Measurements from ENCODE around the gene MCC. TPM values are rescaled to one million over a fixed set of nuclear protein-coding genes. Genes with fewer than 3 reads are reported as not detected.
A peak's percentile ranks its signal among the peaks of the same experiment; 100 is the strongest.

MCC gene
- total RNA-seq, 1 experiment from 2014 or later: 0.41 TPM

GRCh38 chr5:113031557-113031956 is 456.7 kb downstream of the MCC start:
- TSS peak; percentile 22 for BruUV-seq (replicated peaks)
- Histone ChIP-seq H3K36me3 (ENCODE audit: control insufficient read depth, insufficient read depth, low read length) (no peaks in the 10 kb centered on the region; the same call in 1 of the 2 replicates), H3K4me1 (ENCODE audit: control insufficient read depth, insufficient read depth, low read length) (no peaks in the 10 kb centered on the region), H3K27me3 (ENCODE audit: control insufficient read depth, insufficient read depth, low read length) (no peaks in the 10 kb centered on the region), H3K4me3 (ENCODE audit: low read depth in 2 of 2, low read length in 2 of 2) (no peak overlapping the region), H3K9me3 (ENCODE audit: control insufficient read depth, insufficient read depth, low read depth, low read length) (no peaks in the 10 kb centered on the region), H3K27ac (ENCODE audit: low read length) (no peak overlapping the region)
- DNase-seq (ENCODE audit: low read depth, low spot score) (no peak), ATAC-seq (no peak)
- intact Hi-C loops (cut with micrococcal nuclease; ENCODE audit: unreplicated experiment) (no loop called here), in situ Hi-C loops (cut with HindIII; ENCODE audit: low pct_unique_long_range_greater_than_20kb, low sequenced_read_pairs) (no loop called here)
- ChIA-PET POLR2A (no interaction called here), CTCF (interaction anchor here (0.7 kb wide), 1 partner anchor 496 kb away, joined by 11 read pairs; no protein-coding TSS in a partner anchor)
- TF ChIP-seq SIN3A (IDR thresholded peaks at IDR 0.05; ENCODE audit: borderline replicate concordance, insufficient read depth, low read depth, low read length): no peak
- no peak for TF ChIP-seq TCF7L2 (IDR thresholded peaks at IDR 0.05; ENCODE audit: low read depth, low read length)
- TF ChIP-seq CTCF (IDR thresholded peaks at IDR 0.05): no peak
- TF ChIP-seq REST (IDR thresholded peaks at IDR 0.05; ENCODE audit: insufficient read depth in 1 of 2, low read depth in 2 of 2, low read length in 1 of 2): no peak
- TF ChIP-seq POLR2AphosphoS5 (IDR thresholded peaks at IDR 0.05; ENCODE audit: low read depth, low read length): no peak

- POLR2A ChIA-PET: no interaction called here
- no peak for DNase-seq (ENCODE audit: low read depth, low spot score)
- TF ChIP-seq SIN3A (IDR thresholded peaks at IDR 0.05; ENCODE audit: borderline replicate concordance, insufficient read depth, low read depth, low read length) (no peak), CTCF (IDR thresholded peaks at IDR 0.05) (no peak), TCF7L2 (IDR thresholded peaks at IDR 0.05; ENCODE audit: low read depth, low read length) (no peak), POLR2AphosphoS5 (IDR thresholded peaks at IDR 0.05; ENCODE audit: low read depth, low read length) (no peak), REST (IDR thresholded peaks at IDR 0.05; ENCODE audit: insufficient read depth in 1 of 2, low read depth in 2 of 2, low read length in 1 of 2) (no peak)
- no TSS peak for BruUV-seq (replicated peaks)
- Histone ChIP-seq H3K27ac (ENCODE audit: low read length) (no peak overlapping the region), H3K36me3 (ENCODE audit: control insufficient read depth, insufficient read depth, low read length) (no peaks in the 10 kb centered on the region; the same call in 1 of the 2 replicates), H3K9me3 (ENCODE audit: control insufficient read depth, insufficient read depth, low read depth, low read length) (no peaks in the 10 kb centered on the region), H3K4me3 (ENCODE audit: low read depth in 2 of 2, low read length in 2 of 2) (no peak overlapping the region), H3K27me3 (ENCODE audit: control insufficient read depth, insufficient read depth, low read length) (no peaks in the 10 kb centered on the region), H3K4me1 (ENCODE audit: control insufficient read depth, insufficient read depth, low read length) (no peaks in the 10 kb centered on the region)
- CTCF ChIA-PET: no interaction called here
- no peak for ATAC-seq
- in situ Hi-C loops (cut with HindIII; ENCODE audit: low pct_unique_long_range_greater_than_20kb, low sequenced_read_pairs) (no loop called here), intact Hi-C loops (cut with micrococcal nuclease; ENCODE audit: unreplicated experiment) (no loop called here)
These were observed 457.1 kb downstream of the MCC start for GRCh38 chr5:113031104-113031503.

Measured in Panc1 (cell line).